Inferior parietal cortex (tissue), 1 donor: ENCODE data around the gene DBT.
"Not testable (repeated sequence)": the region's sequence is repeated elsewhere in the genome, so short reads cannot be mapped to it uniquely, and the experiment has no call there.

Experiments used
- DNase-seq: peaks from one replicate; pipeline ENCODE4 v3.0.0-alpha.2; 2016; ENCODE audit errors: extremely low spot score

Gene DBT

GRCh38 chr1:100249537-100250257 lies at the start of gene DBT:
Gene DBT, minus strand, starts transcription at chr1:100249834. Its CDS starts 14 bp downstream, at chr1:100249820.
- peak; percentile 98 for DNase-seq

DNA sequence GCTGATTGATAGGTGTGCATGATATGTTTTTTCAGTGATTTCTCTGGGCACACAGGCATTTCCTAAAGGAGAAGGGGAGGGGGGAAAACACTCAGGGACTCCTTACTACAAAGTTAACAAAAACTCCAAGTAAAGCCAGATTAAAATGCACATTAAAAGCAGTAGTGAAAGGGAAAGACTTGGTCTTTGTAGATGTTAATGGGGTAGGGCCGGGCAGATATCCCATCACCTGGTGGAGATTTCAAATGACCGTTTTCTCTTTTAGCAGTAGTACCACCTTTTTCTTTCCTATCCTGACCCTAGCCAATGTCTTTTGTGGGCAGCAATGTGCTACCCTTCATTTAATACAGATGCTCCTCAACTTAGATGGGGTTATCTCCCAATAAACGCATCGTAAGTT lies 48.9 kb upstream of the DBT start:
- DNase-seq = no peak

- DNase-seq = not testable (repeated sequence)
Measured at GRCh38 chr1:100296997-100297396, 47.4 kb upstream of the DBT start.

DNA sequence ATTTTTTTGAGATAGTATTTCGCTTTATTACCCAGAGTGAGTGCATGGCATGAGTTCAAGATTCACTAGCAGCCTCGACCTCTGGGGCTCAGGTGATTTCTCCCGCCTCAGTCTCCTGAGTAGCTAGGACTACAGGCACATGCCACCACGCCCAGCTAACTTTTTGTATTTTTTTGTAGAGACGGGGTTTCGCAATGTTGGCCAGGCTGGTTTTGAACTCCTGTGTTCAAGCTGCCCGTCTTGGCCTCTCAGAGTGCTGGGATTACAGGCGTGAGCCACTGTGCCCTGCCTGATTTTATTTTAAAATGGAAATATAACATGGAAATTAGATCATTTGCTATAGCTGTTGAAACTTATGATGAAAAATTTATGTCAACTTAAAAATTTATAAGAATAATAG lies 46.5 kb upstream of the DBT start:
- DNase-seq = no peak

DNA sequence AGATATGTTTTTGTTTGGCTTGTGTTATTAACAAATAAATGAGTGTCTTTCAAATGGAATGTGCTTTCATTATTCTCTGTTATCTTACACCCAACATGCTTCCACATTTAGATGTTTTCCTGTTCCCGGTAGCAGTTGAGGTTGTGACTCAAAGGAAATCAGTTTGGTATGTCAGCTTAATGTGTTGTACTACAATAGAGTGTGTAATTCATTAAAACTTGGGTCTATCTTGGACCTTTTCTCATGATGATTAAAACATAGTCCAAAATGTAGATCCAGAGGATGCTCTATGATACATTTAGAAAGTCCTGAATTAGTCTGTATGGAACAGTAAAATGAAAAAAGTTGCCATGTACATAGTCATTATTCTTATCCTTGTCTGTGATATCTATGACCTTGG lies 43.1 kb upstream of the DBT start:
- no peak for DNase-seq

DNA sequence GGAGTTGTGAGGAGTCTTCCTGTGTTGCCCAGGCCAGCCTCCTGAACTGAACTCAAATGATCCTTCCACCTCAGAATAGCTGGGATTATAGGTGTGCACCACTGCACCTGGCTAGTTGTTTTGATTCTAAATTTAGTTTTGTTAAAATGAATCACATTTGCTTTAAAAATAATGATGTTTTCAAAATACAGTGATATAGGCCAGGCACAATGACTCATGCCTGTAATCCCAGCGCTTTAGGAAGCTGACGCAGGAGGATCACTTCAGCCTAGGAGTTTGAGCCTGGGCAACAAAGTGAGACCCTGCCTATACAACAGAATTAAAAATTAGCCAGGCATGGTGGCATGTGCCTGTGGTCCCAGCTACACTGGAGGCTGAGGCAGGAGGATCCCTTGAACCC lies 40.7 kb upstream of the DBT start:
- no peak for DNase-seq

DNA sequence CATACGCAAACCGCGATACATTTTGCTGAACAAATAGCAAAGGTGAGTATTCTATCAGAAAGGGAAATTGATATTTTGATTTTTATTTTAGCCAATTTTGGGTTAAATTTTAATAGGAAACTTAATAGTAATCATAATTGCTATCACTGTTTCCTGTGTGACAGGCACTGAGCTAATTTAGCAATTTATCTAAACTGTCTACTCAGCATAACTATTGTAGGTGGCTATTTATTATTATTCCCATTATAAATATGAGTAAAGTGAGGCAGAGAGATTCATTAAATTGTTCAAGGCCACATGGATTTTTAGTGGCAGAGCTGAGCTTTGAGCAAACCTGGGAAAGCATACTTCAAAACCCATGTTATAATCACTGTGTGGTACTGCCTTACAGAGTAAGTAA lies 37.5 kb upstream of the DBT start:
- no peak for DNase-seq

DNA sequence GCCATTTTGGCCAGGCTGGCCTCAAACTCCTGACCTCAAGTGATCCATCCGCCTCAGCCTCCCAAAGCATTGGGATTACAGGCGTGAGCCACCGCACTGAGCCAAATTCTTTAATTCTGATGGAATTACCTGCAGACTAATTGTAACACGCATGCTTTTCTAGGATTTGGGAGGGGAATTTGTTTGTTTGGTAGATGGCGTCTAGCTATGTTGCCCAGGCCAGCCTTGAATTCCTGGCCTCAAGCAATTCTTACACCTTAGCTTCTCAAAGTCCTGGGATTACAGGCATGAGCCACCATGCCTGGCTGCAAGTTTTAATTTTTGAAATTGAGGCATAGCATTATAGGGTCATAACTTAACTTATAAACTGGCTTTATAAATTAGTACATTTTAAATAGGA lies 35.0 kb upstream of the DBT start:
- DNase-seq = no peak

DNA sequence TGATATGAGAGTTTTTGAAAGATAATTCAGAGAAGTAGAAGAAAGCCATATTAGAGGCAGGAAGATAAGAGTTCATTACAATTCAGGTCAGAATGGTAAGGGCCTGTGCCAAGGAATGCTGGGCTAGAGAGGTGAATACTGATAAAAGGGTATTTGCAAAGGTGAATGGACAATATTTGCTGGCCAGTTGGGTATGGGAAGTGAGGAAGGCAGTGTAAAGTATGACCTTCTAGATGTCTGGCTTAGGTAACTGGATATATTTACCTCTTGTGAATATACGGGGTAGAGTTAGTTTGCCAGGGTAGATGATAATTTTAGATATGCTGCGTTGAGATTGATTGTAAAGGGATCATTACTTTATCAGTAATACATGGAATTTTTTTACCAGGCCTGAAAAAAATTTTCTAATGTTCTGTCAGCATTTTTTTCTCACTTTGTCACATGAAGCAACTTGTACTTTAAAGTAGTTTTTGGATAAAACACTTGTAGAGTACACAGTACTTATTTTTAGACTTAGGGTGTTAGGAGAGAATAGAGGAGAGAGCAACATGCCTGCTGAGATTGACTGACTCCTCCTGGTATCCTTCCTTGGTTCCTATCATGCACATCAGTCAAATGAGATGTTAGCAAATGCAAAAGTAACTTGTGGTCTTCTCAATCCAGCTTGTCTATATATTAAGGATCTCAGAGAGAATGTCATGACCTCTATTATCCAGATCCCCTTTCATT lies 30.5 kb upstream of the DBT start:
- no peak for DNase-seq

GRCh38 chr1:100279358-100279923 lies 29.8 kb upstream of the DBT start:
- no peak for DNase-seq

DNA sequence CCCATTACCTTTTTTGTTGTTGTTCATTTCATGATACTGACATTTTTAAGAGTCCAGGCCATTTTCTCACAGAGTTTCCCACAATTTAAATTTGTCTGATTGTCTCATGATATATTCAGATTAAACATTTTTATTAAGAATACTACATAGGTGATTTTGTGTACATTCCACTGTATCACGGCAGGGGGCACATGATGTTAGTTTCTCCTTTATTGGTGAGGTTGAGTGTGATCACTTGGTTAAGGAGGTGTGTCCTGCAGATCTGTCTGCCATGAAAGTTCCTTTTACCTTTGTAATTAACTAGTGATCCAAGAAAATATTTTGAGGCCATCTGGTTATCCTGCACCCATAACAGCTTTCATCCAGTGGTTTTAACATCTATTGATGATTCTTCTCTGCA lies 28.2 kb upstream of the DBT start:
- no peak for DNase-seq

DNA sequence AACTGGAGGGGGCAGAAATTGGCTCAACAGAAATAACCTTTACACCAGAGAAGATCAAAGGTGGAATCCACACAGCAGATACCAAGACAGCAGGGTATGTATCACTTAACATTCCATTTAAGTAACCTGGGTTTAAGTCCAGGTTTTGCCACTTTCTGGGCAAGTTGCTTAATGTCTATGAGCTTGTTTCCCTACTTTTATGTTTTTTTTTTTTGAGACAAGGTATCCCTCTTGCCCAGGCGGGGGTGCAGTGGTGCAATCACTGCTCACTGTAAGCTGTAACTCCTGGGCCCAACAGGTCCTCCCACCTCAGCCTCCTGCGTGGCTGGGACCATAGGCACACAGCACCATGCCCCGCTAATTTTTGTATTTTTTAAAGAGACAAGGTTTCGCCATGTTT lies 18.6 kb upstream of the DBT start:
- DNase-seq = no peak

- no peak for DNase-seq
Measured at GRCh38 chr1:100267284-100267683, 17.6 kb upstream of the DBT start.

DNA sequence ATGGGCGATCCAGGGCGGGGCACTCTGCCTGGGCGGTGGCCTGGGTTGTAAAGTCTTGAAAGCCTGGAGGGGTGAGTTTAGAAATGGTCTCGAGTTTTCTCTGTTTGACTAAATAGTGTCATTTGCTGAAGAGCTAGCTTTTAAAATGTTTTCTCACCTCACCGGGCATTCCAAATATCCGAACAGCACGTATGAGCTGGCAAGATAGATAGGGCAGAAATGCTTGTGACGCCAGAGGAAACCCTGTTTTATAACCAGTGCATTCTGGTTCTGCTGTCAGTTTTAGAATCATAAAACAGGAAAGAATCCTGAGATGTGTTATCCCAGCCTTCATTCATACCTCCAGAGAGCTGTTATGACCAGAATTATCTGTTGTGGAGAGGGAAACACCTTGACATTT lies 17.1 kb upstream of the DBT start:
- no peak for DNase-seq

DNA sequence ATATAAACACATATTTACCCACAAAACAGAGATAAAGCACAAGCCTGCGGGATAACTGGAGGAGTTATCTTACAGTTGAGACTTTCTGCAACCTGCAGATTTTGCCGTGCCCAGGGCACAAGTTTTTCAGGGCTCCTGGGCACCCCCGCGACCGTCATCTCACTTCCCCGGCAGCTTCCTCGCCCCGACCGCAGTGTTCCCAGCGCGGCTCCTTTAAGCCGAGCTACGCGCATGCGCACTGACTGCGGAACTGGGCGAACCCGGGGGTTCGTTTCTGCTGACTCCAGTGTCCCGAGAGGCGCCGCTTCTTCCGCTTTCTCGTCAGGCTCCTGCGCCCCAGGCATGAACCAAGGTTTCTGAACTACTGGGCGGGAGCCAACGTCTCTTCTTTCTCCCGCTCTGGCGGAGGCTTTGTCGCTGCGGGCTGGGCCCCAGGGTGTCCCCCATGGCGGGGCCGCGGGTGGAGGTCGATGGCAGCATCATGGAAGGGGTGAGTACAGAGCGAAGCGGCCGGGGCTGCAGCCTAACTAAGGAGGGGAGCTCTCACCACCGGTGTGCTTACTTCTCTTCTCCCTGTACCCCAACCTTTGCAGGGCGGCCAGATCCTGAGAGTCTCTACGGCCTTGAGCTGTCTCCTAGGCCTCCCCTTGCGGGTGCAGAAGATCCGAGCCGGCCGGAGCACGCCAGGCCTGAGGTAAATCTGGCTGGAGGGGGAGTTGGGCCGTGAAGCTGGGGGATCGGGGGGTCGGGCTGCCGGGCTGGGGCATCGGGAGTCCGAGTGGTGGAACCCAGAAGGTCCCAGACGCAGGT lies 16.5 kb upstream of the DBT start, which contains the start of gene RTCA:
RTCA (plus strand) TSS at position 286 of the 810 bp plus-strand sequence; CDS start at position 446, 160 bp downstream.
- DNase-seq = peak; percentile 97

GRCh38 chr1:100265562-100265930 lies 15.9 kb upstream of the DBT start:
- DNase-seq = no peak

- DNase-seq = not testable (repeated sequence)
Measured at GRCh38 chr1:100264081-100264480, 14.4 kb upstream of the DBT start.

GRCh38 chr1:100261686-100262085 lies 12.1 kb upstream of the DBT start:
- DNase-seq = no peak

DNA sequence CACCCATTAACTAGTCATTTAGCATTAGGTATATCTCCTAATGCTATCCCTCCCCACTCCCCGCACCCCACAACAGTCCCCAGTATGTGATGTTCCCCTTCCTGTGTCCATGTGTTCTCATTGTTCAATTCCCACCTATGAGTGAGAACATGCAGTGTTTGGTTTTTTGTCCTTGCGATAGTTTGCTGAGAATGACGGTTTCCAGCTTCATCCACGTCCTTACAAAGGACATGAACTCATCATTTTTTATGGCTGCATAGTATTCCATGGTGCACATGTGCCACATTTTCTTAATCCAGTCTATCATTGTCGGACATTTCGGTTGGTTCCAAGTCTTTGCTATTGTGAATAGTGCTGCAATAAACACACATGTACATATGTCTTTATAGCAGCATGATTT lies 8.8 kb upstream of the DBT start:
- not testable (repeated sequence) for DNase-seq

DNA sequence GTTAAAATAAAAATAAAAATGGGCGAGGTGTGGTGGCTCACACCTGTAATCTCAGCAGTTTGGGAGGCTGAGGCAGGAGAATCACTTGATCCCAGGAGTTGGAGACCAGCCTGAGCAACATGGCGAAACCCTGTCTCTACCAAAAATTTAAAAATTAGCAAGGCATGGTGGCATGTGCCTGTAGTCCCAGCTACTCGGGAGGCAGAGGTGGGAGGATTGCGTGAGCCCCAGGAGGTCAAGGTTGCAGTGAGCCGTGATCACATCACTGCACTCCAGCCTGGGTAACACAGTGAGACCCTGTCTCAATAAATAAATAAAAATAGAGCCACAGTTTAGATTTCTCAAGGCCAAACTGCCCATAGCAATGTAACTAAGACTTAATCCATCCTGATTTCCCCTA lies 6.6 kb upstream of the DBT start:
- not testable (repeated sequence) for DNase-seq

- no peak for DNase-seq
Measured at GRCh38 chr1:100253552-100253951, 3.9 kb upstream of the DBT start.

GRCh38 chr1:100252901-100253300 lies 3.3 kb upstream of the DBT start:
- DNase-seq = no peak
